Hepatocyte (in vitro differentiated cells): Measurements from ENCODE around the gene SMIM17.

Experiments
- CTCF ChIP-seq: fragments of 200-600 bp; sonication (generic); IDR thresholded peaks from 2 replicates; pipeline ENCODE4 v1.5.1; 2016; ENCODE audit warnings: antibody characterized with exemption, mild to moderate bottlenecking; ENCODE audit not compliant: poor library complexity
- EZH2 ChIP-seq: fragments of 200-600 bp; sonication (generic); IDR thresholded peaks from 2 replicates; pipeline ENCODE4 v1.6.1; 2016; ENCODE audit warnings: antibody characterized with exemption, mild to moderate bottlenecking, borderline replicate concordance

GRCh38 chr19:56681702-56682101 lies 38.7 kb downstream of the SMIM17 start:
- no peak for TF ChIP-seq EZH2
- no peak for TF ChIP-seq CTCF
